Left lung (tissue), 10 donors: ENCODE results near the gene HERPUD1. TPM values are rescaled to one million over a fixed set of nuclear protein-coding genes. Genes with fewer than 3 reads are reported as not detected.

Source experiments
- ATAC-seq: fragments of 200-7000 bp; cut with Tn5 transposase; one replicate; pipeline ENCODE4 v1.9.1; 2020; ENCODE audit warnings: moderate library complexity
- DNase-seq, 4 donors: peaks; one replicate each; pipeline ENCODE4 v3.0.0-alpha.2; 2013 to 2020
- H3K27ac ChIP-seq, 2 donors: fragments of 200-600 bp; sonication (generic) in 1 of 2; one replicate each; pipeline versions ENCODE4 v1.5.0 to v1.8.0; 2020 to 2021
- H3K27me3 ChIP-seq, 2 donors: fragments of 200-600 bp; sonication (generic) in 1 of 2; one replicate each; pipeline versions ENCODE4 v1.5.0 to v1.8.0; 2020 to 2021
- H3K36me3 ChIP-seq, 2 donors: fragments of 200-600 bp; sonication (generic) in 1 of 2; one replicate each; pipeline versions ENCODE4 v1.5.0 to v1.8.0; 2020 to 2021
- H3K4me1 ChIP-seq, 2 donors: fragments of 200-600 bp; one replicate each; pipeline ENCODE4 v1.8.0; 2021
- H3K4me3 ChIP-seq, 2 donors: fragments of 200-600 bp; sonication (generic) in 1 of 2; one replicate each; pipeline versions ENCODE4 v1.5.0 to v1.8.0; 2020 to 2021; ENCODE audit warnings: mild to moderate bottlenecking in 1 of 2
- H3K9me3 ChIP-seq, 2 donors: fragments of 200-600 bp; sonication (generic) in 1 of 2; one replicate each; pipeline versions ENCODE4 v1.5.0 to v1.8.0; 2020 to 2021
- CTCF ChIP-seq, 2 donors: fragments of 200-600 bp; sonication (generic) in 1 of 2; IDR thresholded peaks; one replicate each; pipeline versions ENCODE4 v1.5.0 to v1.8.0; 2021; ENCODE audit warnings: antibody characterized with exemption in 2 of 2
- intact Hi-C, 2 donors: fragments of 100-400 bp; cut with DNase I; formaldehyde crosslinking; loops; one replicate each; pipeline versions ENCODE4 v1.11.2 to v1.14.2; 2022
- polyA plus RNA-seq, 6 donors: library from polyadenylated mRNA; unstranded; fragments of 120-200 nt; gene quantifications; one replicate each; pipeline ENCODE4 v1.2.1, GENCODE V29; 2013; ENCODE audit not compliant: insufficient read length in 6 of 6
- total RNA-seq, 2 donors: library from RNA; stranded (reverse); fragmentation: NEBNext Ultra II Directional; extraction: Animal tissue kit (Norgen Biotek cat#: 25700); gene quantifications; one replicate each; pipeline ENCODE4 v1.2.1, GENCODE V29; 2021
- donor health status: DM: no; HTN: yes; CAD: no.
- donor health status: DM: no; HTN: no; CAD: no.

Gene HERPUD1
- total and polyA plus RNA-seq, 8 donors: 99.6 to 155 (median 115) TPM

- H3K4me1 ChIP-seq: peaks cover 9 to 63% of the 10 kb centered on the region in 2 donors
- no peaks in the 10 kb centered on the region for H3K27me3 ChIP-seq
- H3K9me3 ChIP-seq: no peaks in the 10 kb centered on the region
- ATAC-seq: no peak
- peaks cover 0 to 9% of the 10 kb centered on the region in 2 donors for H3K36me3 ChIP-seq
- no peak for DNase-seq
- intact Hi-C loops: no loop called here
- H3K27ac ChIP-seq: no peak overlapping the region
- no peak for TF ChIP-seq CTCF (IDR thresholded peaks at IDR 0.05)
- H3K4me3 ChIP-seq: no peak overlapping the region
Measured at GRCh38 chr16:56981729-56982271, 49.9 kb downstream of the HERPUD1 start.

- Histone ChIP-seq H3K27me3 (no peaks in the 10 kb centered on the region), H3K4me1 (peaks cover 9 to 67% of the 10 kb centered on the region in 2 donors), H3K4me3 (no peak overlapping the region), H3K9me3 (no peaks in the 10 kb centered on the region), H3K36me3 (peaks cover 0 to 9% of the 10 kb centered on the region in 2 donors), H3K27ac (no peak overlapping the region)
- no peak for TF ChIP-seq CTCF (IDR thresholded peaks at IDR 0.05)
- no peak for ATAC-seq
- intact Hi-C loops: no loop called here
- no peak for DNase-seq
Measured at GRCh38 chr16:56982695-56983094, 50.8 kb downstream of the HERPUD1 start.

GRCh38 chr16:56983211-56983751 is 51.3 kb downstream of the HERPUD1 start:
- H3K9me3 ChIP-seq: no peaks in the 10 kb centered on the region
- intact Hi-C loops: no loop called here
- DNase-seq (no peak), ATAC-seq (no peak)
- TF ChIP-seq CTCF (IDR thresholded peaks at IDR 0.05): no peak
- H3K4me1 ChIP-seq: peaks cover 9 to 67% of the 10 kb centered on the region in 2 donors
- H3K27ac ChIP-seq: no peak overlapping the region
- no peaks in the 10 kb centered on the region for H3K27me3 ChIP-seq
- no peak overlapping the region for H3K4me3 ChIP-seq
- H3K36me3 ChIP-seq: peaks cover 0 to 9% of the 10 kb centered on the region in 2 donors

GRCh38 chr16:56984639-56985038 is 52.7 kb downstream of the HERPUD1 start:
- no peak for DNase-seq
- ATAC-seq: no peak
- H3K27ac ChIP-seq: peak overlapping the region in 1 of 2 donors; percentile 45
- H3K4me1 ChIP-seq: peaks cover 14 to 61% of the 10 kb centered on the region in 2 donors
- TF ChIP-seq CTCF (IDR thresholded peaks at IDR 0.05): no peak
- H3K9me3 ChIP-seq: no peaks in the 10 kb centered on the region
- H3K36me3 ChIP-seq: peaks cover 0 to 9% of the 10 kb centered on the region in 2 donors
- H3K27me3 ChIP-seq: no peaks in the 10 kb centered on the region
- H3K4me3 ChIP-seq: no peak overlapping the region
- intact Hi-C loops: no loop called here

GRCh38 chr16:56985288-56985961 is 53.5 kb downstream of the HERPUD1 start:
- ATAC-seq (peak; percentile 45), DNase-seq (peak in 2 of 4 donors; percentile 71 to 84)
- peaks cover 21 to 61% of the 10 kb centered on the region in 2 donors for H3K4me1 ChIP-seq
- H3K36me3 ChIP-seq: peaks cover 0 to 9% of the 10 kb centered on the region in 2 donors
- intact Hi-C loops: no loop called here
- peak overlapping the region; percentile 30 to 45 for H3K27ac ChIP-seq
- H3K4me3 ChIP-seq: no peak overlapping the region
- no peak for TF ChIP-seq CTCF (IDR thresholded peaks at IDR 0.05)
- H3K9me3 ChIP-seq: no peaks in the 10 kb centered on the region
- no peaks in the 10 kb centered on the region for H3K27me3 ChIP-seq
